ENCODE results near the gene GOLGA7B. TPM values are rescaled to one million over a fixed set of nuclear protein-coding genes. Genes with fewer than 3 reads are reported as not detected.

GOLGA7B gene
- total RNA-seq, 1 donor from 2014 or later, result 2.5 TPM

GRCh38 chr10:97888134-97888533 lies 38.5 kb downstream of the GOLGA7B start:
- Histone ChIP-seq H3K27me3 (no peaks in the 10 kb centered on the region), H3K4me1 (peaks cover 13% of the 10 kb centered on the region), H3K36me3 (no peaks in the 10 kb centered on the region), H3K4me3 (no peak overlapping the region), H3K27ac (no peak overlapping the region), H3K9me3 (no peaks in the 10 kb centered on the region)
- TF ChIP-seq POLR2A (IDR thresholded peaks at IDR 0.05) (no peak), CTCF (IDR thresholded peaks at IDR 0.05) (no peak), POLR2AphosphoS5 (IDR thresholded peaks at IDR 0.05; ENCODE audit: insufficient read depth in 1 of 2, low read depth in 1 of 2) (no peak)
- intact Hi-C loops (cut with DNase I), result no loop called here
- DNase-seq (ENCODE audit: extremely low spot score in 2 of 2), result no peak

DNA sequence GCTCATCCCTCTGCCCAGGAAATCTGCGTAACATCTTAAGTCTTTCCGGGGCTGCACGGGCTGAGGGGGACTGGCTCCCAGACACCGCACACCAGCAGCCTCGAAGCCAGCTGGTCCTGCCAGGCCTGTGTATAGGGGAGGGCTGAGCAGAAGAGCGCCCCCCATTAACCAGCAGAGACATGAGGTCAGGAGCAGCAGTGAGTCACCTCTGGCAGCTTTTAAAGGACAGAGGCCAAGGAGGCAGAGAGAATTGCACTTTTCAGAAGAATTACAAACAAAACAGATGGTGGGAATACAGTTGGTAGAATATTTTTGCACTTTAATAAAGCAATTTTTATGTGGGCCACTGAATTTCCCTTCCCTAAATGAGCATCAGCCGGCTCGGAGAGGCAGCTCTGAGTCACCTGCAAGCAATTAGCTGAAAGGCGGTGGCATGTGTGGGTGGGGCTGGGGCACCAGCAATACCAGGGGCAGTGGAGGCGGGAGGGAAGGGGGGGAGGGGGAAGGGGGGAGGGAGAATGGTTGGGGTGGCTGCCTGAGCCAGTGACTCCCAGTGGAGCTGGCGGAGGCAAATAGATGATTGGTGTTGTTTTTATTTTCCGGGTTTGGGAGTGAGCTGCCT lies 39.1 kb downstream of the GOLGA7B start:
- DNase-seq (ENCODE audit: extremely low spot score in 2 of 2), result no peak
- peaks cover 13% of the 10 kb centered on the region for H3K4me1 ChIP-seq
- H3K9me3 ChIP-seq, result no peaks in the 10 kb centered on the region
- intact Hi-C loops (cut with DNase I), result no loop called here
- no peak for TF ChIP-seq POLR2A (IDR thresholded peaks at IDR 0.05)
- TF ChIP-seq POLR2AphosphoS5 (IDR thresholded peaks at IDR 0.05; ENCODE audit: insufficient read depth in 1 of 2, low read depth in 1 of 2), result no peak
- no peak for TF ChIP-seq CTCF (IDR thresholded peaks at IDR 0.05)
- H3K27me3 ChIP-seq, result no peaks in the 10 kb centered on the region
- no peaks in the 10 kb centered on the region for H3K36me3 ChIP-seq
- no peak overlapping the region for H3K4me3 ChIP-seq
- peak overlapping the region; percentile 53 for H3K27ac ChIP-seq

DNA sequence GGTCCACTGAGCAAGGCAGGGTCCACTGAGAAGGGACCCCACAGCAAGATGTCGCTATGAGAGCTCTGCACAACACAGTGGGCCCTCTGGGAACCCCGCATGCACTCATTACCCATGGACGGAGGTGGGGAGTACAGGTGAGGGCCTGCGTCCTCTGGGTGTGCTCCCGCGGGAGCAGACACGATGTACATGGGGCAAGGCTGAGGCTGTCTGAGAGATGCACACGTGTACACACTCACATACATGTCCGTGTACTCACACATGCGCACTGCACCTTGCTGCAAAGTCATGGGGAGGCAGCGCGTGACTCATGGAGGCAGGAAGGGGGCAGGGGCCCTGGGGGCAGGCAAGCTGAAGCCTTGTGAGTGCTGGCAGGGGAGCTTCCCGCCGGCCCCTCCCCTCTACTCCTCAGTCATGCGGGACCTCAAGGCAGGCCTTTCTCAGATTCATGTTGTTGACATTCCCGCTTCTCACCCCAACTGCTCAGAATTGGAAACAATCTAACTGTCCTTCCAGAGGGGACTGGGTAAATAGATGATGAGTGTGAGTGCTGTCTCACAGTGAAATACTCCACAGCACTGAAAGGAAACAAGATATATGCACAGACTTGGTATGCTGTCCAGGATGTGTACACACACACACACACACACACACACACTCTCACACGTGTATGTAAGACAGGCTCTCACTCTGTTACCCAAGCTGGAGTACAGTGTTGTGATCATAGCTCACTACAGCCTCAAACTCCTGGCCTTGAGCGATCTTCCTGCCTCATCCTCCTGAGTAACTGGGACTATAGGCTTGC lies 40.0 kb downstream of the GOLGA7B start:
- no peak for TF ChIP-seq CTCF (IDR thresholded peaks at IDR 0.05)
- TF ChIP-seq POLR2AphosphoS5 (IDR thresholded peaks at IDR 0.05; ENCODE audit: insufficient read depth in 1 of 2, low read depth in 1 of 2), result no peak
- no peak for TF ChIP-seq POLR2A (IDR thresholded peaks at IDR 0.05)
- Histone ChIP-seq H3K36me3 (no peaks in the 10 kb centered on the region), H3K27ac (peak overlapping the region; percentile 53), H3K4me1 (peaks cover 13% of the 10 kb centered on the region), H3K9me3 (no peaks in the 10 kb centered on the region), H3K4me3 (no peak overlapping the region), H3K27me3 (no peaks in the 10 kb centered on the region)
- intact Hi-C loops (cut with DNase I), result no loop called here
- DNase-seq (ENCODE audit: extremely low spot score in 2 of 2), result no peak

GRCh38 chr10:97891497-97892167 lies 42.0 kb downstream of the GOLGA7B start:
- Histone ChIP-seq H3K9me3 (no peaks in the 10 kb centered on the region), H3K27me3 (no peaks in the 10 kb centered on the region), H3K36me3 (no peaks in the 10 kb centered on the region), H3K27ac (no peak overlapping the region), H3K4me3 (no peak overlapping the region), H3K4me1 (peaks cover 13% of the 10 kb centered on the region)
- no peak for DNase-seq (ENCODE audit: extremely low spot score in 2 of 2)
- intact Hi-C loops (cut with DNase I), result no loop called here
- TF ChIP-seq POLR2A (IDR thresholded peaks at IDR 0.05) (no peak), CTCF (IDR thresholded peaks at IDR 0.05) (no peak), POLR2AphosphoS5 (IDR thresholded peaks at IDR 0.05; ENCODE audit: insufficient read depth in 1 of 2, low read depth in 1 of 2) (no peak)

Measured in vagina (tissue), 2 donors.